CD4-positive, alpha-beta T cell treated with Interleukin-1 beta for 1 hour (primary cell): ENCODE measurements around the gene UBR2.
"Not testable (repeated sequence)": the region's sequence is repeated elsewhere in the genome, so short reads cannot be mapped to it uniquely, and the experiment has no call there.

ENCODE experiments used
- DNase-seq, 2 donors: peaks; one replicate each; pipeline ENCODE4 v3.0.0-alpha.2; 2020 to 2022

Gene UBR2

DNA sequence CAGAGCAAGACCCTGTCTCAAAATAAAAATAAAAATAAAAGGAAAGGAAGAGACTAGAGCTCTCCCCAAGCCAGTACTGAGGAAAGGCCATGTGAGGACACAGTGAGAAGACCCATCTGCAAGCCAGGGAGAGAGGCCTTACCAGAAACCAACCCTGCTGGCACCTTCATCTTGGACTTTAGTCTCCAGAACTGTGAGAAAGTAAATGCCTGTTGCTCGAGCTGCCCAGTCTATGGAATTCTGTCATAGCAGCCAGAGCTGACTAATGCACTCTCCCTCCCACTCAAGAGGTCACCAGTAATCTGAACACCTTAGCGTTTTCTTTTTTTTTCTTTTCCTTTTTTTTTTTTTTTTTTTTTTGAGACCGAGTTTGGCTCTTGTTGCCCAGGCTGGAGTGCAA is 165.9 kb downstream of the UBR2 start:
- no peak for DNase-seq

DNA sequence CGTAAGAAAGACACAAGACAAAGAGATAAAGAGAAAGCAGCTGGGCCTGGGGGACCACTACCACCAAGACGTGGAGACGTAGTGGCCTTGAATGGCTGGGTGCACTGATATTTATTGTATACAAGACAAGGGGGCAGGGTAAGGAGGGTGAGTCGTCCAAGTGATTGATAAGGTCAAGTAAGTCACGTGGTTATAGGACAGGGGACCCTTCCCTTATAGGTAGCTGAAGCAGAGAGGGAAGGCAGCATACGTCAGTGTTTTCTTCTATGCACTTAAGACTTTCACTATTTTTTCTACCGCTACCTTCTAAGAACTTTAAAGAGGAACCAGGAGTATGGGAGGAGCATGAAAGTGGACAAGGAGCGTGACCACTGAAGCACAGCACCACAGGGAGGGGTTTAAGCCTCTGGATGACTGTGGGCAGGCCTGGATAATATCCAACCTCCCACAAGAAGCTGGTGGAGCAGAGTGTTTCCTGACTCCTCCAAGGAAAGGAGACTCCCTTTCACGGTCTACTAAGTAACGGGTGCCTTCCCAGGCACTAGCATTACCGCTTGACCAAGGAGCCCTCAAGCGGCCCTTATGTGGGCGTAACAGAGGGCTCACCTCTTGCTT is 170.1 kb downstream of the UBR2 start:
- not testable (repeated sequence) for DNase-seq

DNA sequence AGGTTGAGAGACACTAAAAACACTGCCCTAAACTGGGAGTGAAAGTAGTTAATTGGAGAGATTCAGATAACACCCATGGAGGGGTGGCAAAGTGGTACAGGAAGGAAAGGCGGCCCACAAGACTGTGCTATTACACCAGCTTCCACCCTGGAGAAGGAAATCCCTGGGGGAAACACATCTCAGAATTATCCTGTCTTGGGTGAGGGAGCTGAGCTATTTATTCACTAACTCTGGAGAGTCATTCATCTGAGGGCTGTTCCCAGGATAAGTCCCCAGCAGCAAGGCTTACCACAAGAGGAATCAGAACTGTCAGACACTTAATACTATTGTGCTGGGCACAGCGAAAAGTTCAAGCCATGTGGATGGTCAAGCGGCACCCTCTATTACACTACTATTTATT is 172.1 kb downstream of the UBR2 start:
- DNase-seq = no peak

DNA sequence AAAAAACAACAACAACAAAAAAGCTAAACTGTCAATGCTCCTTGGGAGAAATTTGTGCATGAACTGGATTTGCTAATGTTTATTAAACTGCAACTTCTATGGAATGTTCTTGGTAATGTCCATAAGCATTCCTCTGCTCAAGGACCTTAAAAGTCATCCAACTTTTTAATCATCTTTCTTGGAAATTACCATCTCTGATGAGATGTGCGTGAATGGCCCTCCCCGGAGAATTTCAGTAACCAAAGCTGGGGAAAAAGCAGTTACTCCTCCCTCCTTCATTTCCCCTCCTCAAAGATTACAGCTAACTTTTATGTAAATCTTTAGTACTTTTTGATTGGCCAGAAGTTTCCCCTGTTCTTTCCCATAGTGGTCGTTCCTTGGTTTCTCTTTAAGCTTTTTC is 176.9 kb downstream of the UBR2 start:
- no peak for DNase-seq

DNA sequence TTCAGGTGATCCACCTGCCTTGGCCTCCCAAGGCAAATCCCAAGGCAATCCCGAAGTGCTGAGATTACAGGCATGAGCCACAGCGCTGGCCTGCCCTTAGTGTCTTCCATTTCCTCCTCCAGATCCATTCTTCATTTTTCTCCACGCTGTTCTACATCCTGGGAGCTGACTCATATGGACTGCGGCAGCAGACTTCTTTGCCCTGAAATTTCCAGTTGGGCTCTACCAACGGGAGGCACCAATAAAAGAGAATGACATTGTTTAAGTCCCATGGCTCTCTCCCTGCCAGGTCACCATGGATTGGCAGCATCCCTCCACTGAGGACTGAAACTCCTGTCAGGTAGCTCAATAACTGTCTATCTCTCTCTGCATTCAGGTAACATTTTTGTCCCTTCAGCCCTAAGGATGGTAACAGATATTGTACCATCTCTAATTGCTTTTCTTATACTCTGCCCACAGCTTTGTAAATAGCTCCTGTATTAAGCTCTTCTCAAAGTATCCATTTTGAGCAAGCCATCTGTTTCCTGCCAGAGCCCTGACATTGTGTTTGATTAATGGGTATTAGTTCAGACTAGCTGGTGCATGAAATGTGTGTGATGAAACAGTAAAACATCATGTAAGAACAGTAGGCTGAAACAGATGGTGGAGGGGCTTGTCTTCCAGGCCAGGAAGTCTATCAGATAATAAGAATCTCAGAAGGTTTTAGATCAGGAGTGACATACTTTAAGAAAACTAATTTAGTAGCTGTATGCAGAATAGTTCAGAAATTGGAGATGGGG is 178.5 kb downstream of the UBR2 start:
- DNase-seq = no peak
